ENCODE results near the gene HSF2BP.
A peak's percentile ranks its signal among the peaks of the same experiment; 100 is the strongest.
"Not testable (repeated sequence)": the region's sequence is repeated elsewhere in the genome, so short reads cannot be mapped to it uniquely, and the experiment has no call there.

HSF2BP gene

GRCh38 chr21:43597540-43598250, 61.6 kb downstream of the HSF2BP start:
- no peak for DNase-seq (ENCODE audit: low spot score)

- peak; percentile 62 for DNase-seq (ENCODE audit: low spot score)
These were observed 62.2 kb downstream of the HSF2BP start for GRCh38 chr21:43597052-43597451.

- DNase-seq (ENCODE audit: low spot score), result no peak
These were observed 62.7 kb downstream of the HSF2BP start for GRCh38 chr21:43596616-43597015.

- not testable (repeated sequence) for DNase-seq (ENCODE audit: low spot score)
These were observed 63.5 kb downstream of the HSF2BP start for GRCh38 chr21:43595769-43596168.

- no peak for DNase-seq (ENCODE audit: low spot score)
These were observed 66.2 kb downstream of the HSF2BP start for GRCh38 chr21:43593078-43593477.

GRCh38 chr21:43591571-43591970, 67.7 kb downstream of the HSF2BP start:
- no peak for DNase-seq (ENCODE audit: low spot score)

- DNase-seq (ENCODE audit: low spot score), result no peak
These were observed 69.1 kb downstream of the HSF2BP start for GRCh38 chr21:43590194-43590593.

GRCh38 chr21:43588957-43589356, 70.3 kb downstream of the HSF2BP start:
- DNase-seq (ENCODE audit: low spot score), result no peak

- DNase-seq (ENCODE audit: low spot score), result peak; percentile 89
These were observed 73.3 kb downstream of the HSF2BP start for GRCh38 chr21:43585924-43586413.

GRCh38 chr21:43585514-43585913, 73.8 kb downstream of the HSF2BP start:
- DNase-seq (ENCODE audit: low spot score), result no peak

- no peak for DNase-seq (ENCODE audit: low spot score)
These were observed 77.8 kb downstream of the HSF2BP start for GRCh38 chr21:43581453-43581852.

- peak; percentile 45 for DNase-seq (ENCODE audit: low spot score)
These were observed 80.5 kb downstream of the HSF2BP start for GRCh38 chr21:43578677-43579303.

- DNase-seq (ENCODE audit: low spot score), result no peak
These were observed 83.8 kb downstream of the HSF2BP start for GRCh38 chr21:43575473-43575844.

GRCh38 chr21:43574741-43575472, 84.4 kb downstream of the HSF2BP start:
- DNase-seq (ENCODE audit: low spot score), result no peak

GRCh38 chr21:43573921-43574320, 85.4 kb downstream of the HSF2BP start:
- no peak for DNase-seq (ENCODE audit: low spot score)

- no peak for DNase-seq (ENCODE audit: low spot score)
These were observed 86.8 kb downstream of the HSF2BP start for GRCh38 chr21:43572446-43572845.

- no peak for DNase-seq (ENCODE audit: low spot score)
These were observed 87.3 kb downstream of the HSF2BP start for GRCh38 chr21:43571976-43572375.

- not testable (repeated sequence) for DNase-seq (ENCODE audit: low spot score)
These were observed 89.1 kb downstream of the HSF2BP start for GRCh38 chr21:43570195-43570594.

GRCh38 chr21:43562451-43562850, 96.8 kb downstream of the HSF2BP start:
- not testable (repeated sequence) for DNase-seq (ENCODE audit: low spot score)

- not testable (repeated sequence) for DNase-seq (ENCODE audit: low spot score)
These were observed 118.7 kb downstream of the HSF2BP start for GRCh38 chr21:43540561-43540960.

- DNase-seq (ENCODE audit: low spot score), result not testable (repeated sequence)
These were observed 136.7 kb downstream of the HSF2BP start for GRCh38 chr21:43522495-43523131.

- DNase-seq (ENCODE audit: low spot score), result not testable (repeated sequence)
These were observed 141.6 kb downstream of the HSF2BP start for GRCh38 chr21:43517701-43518100.

All from AG20443 (cell line).